ENCODE data around the gene CYP27A1.

DNA sequence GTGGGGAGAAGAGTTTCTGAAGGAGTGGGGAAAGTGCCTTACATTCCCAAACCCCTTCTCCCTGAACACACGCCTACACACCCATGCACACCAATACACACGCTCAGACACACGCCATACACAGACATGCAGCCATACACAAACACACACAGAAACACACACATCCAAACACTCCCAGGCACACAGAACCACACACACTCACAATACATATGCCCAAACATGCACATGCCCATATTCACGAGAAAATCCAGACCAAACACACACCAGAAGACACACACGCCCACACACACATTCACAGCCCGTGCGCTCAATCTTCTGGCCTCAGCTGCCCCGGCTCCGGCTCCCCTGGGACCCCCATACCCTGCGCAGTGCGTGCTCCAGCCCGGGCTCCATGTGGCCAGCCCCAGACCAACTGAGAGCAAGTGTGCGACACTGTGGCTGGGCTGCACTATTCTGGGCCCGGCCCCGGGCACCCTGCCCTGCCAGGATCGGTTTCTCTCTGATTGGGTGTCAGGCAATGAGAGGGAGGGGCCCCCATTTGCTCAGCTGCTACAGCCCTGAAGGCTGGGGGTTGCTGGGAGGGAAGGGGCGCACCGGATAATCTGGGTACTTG is 49.5 kb downstream of the CYP27A1 start, which contains the start of gene PRKAG3:
- TF ChIP-seq, protein P1, sequence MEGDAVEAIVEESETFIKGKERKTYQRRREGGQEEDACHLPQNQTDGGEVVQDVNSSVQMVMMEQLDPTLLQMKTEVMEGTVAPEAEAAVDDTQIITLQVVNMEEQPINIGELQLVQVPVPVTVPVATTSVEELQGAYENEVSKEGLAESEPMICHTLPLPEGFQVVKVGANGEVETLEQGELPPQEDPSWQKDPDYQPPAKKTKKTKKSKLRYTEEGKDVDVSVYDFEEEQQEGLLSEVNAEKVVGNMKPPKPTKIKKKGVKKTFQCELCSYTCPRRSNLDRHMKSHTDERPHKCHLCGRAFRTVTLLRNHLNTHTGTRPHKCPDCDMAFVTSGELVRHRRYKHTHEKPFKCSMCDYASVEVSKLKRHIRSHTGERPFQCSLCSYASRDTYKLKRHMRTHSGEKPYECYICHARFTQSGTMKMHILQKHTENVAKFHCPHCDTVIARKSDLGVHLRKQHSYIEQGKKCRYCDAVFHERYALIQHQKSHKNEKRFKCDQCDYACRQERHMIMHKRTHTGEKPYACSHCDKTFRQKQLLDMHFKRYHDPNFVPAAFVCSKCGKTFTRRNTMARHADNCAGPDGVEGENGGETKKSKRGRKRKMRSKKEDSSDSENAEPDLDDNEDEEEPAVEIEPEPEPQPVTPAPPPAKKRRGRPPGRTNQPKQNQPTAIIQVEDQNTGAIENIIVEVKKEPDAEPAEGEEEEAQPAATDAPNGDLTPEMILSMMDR (IDR thresholded peaks at IDR 0.05), result no peak
- no peak for TF ChIP-seq POLR2A (IDR thresholded peaks at IDR 0.05)
